ENCODE results near the gene RGL1. TPM values are rescaled to one million over a fixed set of nuclear protein-coding genes. Genes with fewer than 3 reads are reported as not detected.

The RGL1 gene
- total RNA-seq, 1 experiment from 2014 or later: 0.92 TPM

DNA sequence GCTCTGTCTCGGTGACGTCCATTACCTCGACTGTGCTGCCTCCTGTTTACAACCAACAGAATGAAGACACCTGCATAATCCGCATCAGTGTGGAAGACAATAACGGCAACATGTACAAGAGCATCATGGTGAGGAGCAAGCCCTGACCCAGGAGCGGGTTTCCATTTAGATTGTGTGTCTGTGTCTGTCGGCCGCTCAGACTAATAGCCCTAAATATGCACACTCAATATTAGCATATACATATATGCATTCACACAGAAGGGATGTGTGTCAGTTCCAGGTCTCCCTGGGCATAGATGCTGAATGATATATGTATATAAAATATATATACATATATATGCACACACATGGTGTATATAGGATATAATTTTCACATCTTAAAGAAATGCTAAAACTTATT is 111.7 kb downstream of the RGL1 start:
- intact Hi-C loops (cut with micrococcal nuclease; ENCODE audit: unreplicated experiment): loop anchor here (1.0 kb wide), 1 partner anchor 261 kb away; no protein-coding TSS in a partner anchor
- DNase-seq (ENCODE audit: low read depth, low spot score): no peak
- H3K4me1 ChIP-seq (ENCODE audit: control insufficient read depth, insufficient read depth, low read length): 0 out of 2 replicates have a peak, but pooled peaks cover 6% of the 10 kb centered on the region
- in situ Hi-C loops (cut with HindIII; ENCODE audit: low pct_unique_long_range_greater_than_20kb, low sequenced_read_pairs): no loop called here
- H3K9me3 ChIP-seq (ENCODE audit: control insufficient read depth, insufficient read depth, low read depth, low read length): no peaks in the 10 kb centered on the region
- no peaks in the 10 kb centered on the region for H3K27me3 ChIP-seq (ENCODE audit: control insufficient read depth, insufficient read depth, low read length)
- ChIA-PET POLR2A (no interaction called here), CTCF (interaction anchor here (0.7 to 2.2 kb wide), 6 partner anchors 25 to 307 kb away, joined by 3 to 27 read pairs (median 3); no protein-coding TSS in a partner anchor)
- H3K36me3 ChIP-seq (ENCODE audit: control insufficient read depth, insufficient read depth, low read length): no peaks in the 10 kb centered on the region
- ATAC-seq: no peak
- no TSS peak for BruUV-seq (replicated peaks)
- TF ChIP-seq, protein P1, sequence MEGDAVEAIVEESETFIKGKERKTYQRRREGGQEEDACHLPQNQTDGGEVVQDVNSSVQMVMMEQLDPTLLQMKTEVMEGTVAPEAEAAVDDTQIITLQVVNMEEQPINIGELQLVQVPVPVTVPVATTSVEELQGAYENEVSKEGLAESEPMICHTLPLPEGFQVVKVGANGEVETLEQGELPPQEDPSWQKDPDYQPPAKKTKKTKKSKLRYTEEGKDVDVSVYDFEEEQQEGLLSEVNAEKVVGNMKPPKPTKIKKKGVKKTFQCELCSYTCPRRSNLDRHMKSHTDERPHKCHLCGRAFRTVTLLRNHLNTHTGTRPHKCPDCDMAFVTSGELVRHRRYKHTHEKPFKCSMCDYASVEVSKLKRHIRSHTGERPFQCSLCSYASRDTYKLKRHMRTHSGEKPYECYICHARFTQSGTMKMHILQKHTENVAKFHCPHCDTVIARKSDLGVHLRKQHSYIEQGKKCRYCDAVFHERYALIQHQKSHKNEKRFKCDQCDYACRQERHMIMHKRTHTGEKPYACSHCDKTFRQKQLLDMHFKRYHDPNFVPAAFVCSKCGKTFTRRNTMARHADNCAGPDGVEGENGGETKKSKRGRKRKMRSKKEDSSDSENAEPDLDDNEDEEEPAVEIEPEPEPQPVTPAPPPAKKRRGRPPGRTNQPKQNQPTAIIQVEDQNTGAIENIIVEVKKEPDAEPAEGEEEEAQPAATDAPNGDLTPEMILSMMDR (IDR thresholded peaks at IDR 0.05): no peak
- H3K27ac ChIP-seq (ENCODE audit: low read length): no peak overlapping the region
- H3K4me3 ChIP-seq (ENCODE audit: low read depth in 2 of 2, low read length in 2 of 2): no peak overlapping the region

DNA sequence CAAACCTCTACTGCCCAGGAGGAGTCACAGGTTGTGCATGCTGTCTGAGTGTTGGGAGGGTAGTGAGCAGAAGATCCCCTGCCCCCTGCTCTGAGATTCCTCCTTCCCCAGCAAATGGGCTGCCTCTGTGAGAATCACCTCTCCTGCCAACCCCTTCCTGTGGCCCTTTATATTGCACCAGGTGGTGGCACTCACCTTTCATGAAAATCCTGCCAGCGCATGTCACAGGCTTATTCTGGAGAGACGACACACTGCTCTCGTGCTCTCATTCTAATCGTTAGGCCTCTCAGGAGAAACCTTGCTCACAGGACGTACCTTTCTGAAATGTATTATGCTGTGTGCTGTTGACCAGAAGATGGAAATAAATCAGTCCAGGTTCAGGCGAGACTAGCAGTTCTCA is 113.7 kb downstream of the RGL1 start:
- CTCF ChIA-PET: no interaction called here
- in situ Hi-C loops (cut with HindIII; ENCODE audit: low pct_unique_long_range_greater_than_20kb, low sequenced_read_pairs): no loop called here
- ATAC-seq: no peak
- no peak overlapping the region for H3K4me3 ChIP-seq (ENCODE audit: low read depth in 2 of 2, low read length in 2 of 2)
- no peaks in the 10 kb centered on the region for H3K9me3 ChIP-seq (ENCODE audit: control insufficient read depth, insufficient read depth, low read depth, low read length)
- no peaks in the 10 kb centered on the region for H3K36me3 ChIP-seq (ENCODE audit: control insufficient read depth, insufficient read depth, low read length)
- no peaks in the 10 kb centered on the region for H3K27me3 ChIP-seq (ENCODE audit: control insufficient read depth, insufficient read depth, low read length)
- no peak for DNase-seq (ENCODE audit: low read depth, low spot score)
- intact Hi-C loops (cut with micrococcal nuclease; ENCODE audit: unreplicated experiment): no loop called here
- BruUV-seq (replicated peaks): no TSS peak
- no peak for TF ChIP-seq SIN3A (IDR thresholded peaks at IDR 0.05; ENCODE audit: borderline replicate concordance, insufficient read depth, low read depth, low read length)
- TF ChIP-seq POLR2AphosphoS5 (IDR thresholded peaks at IDR 0.05; ENCODE audit: low read depth, low read length): no peak
- no peak for TF ChIP-seq TCF7L2 (IDR thresholded peaks at IDR 0.05; ENCODE audit: low read depth, low read length)
- TF ChIP-seq, protein P1 (IDR thresholded peaks at IDR 0.05): no peak; the same call in 1 of the 2 replicates
- TF ChIP-seq, protein P2, sequence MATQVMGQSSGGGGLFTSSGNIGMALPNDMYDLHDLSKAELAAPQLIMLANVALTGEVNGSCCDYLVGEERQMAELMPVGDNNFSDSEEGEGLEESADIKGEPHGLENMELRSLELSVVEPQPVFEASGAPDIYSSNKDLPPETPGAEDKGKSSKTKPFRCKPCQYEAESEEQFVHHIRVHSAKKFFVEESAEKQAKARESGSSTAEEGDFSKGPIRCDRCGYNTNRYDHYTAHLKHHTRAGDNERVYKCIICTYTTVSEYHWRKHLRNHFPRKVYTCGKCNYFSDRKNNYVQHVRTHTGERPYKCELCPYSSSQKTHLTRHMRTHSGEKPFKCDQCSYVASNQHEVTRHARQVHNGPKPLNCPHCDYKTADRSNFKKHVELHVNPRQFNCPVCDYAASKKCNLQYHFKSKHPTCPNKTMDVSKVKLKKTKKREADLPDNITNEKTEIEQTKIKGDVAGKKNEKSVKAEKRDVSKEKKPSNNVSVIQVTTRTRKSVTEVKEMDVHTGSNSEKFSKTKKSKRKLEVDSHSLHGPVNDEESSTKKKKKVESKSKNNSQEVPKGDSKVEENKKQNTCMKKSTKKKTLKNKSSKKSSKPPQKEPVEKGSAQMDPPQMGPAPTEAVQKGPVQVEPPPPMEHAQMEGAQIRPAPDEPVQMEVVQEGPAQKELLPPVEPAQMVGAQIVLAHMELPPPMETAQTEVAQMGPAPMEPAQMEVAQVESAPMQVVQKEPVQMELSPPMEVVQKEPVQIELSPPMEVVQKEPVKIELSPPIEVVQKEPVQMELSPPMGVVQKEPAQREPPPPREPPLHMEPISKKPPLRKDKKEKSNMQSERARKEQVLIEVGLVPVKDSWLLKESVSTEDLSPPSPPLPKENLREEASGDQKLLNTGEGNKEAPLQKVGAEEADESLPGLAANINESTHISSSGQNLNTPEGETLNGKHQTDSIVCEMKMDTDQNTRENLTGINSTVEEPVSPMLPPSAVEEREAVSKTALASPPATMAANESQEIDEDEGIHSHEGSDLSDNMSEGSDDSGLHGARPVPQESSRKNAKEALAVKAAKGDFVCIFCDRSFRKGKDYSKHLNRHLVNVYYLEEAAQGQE (IDR thresholded peaks at IDR 0.05; ENCODE audit: insufficient read depth in 1 of 2, low read depth in 2 of 2, low read length in 1 of 2): no peak
- POLR2A ChIA-PET: no interaction called here
- H3K27ac ChIP-seq (ENCODE audit: low read length): no peak overlapping the region
- H3K4me1 ChIP-seq (ENCODE audit: control insufficient read depth, insufficient read depth, low read length): 0 out of 2 replicates have a peak, but pooled peaks cover 6% of the 10 kb centered on the region
